ACC112 (cell line): ENCODE measurements around the gene TRAF3IP3.

Source experiments
- H2AFZ ChIP-seq: fragments of 200-600 bp; sonication (generic); one replicate; pipeline ENCODE4 v1.6.0; 2017; ENCODE audit warnings: antibody characterized with exemption, low read length; ENCODE audit not compliant: unreplicated experiment
- H3K27ac ChIP-seq: fragments of 200-600 bp; sonication (generic); 2 replicates; pipeline ENCODE4 v1.5.1; 2014; ENCODE audit warnings: low read depth, mild to moderate bottlenecking, antibody characterized with exemption, low read length, moderate library complexity
- H3K27me3 ChIP-seq: fragments of 200-600 bp; sonication (generic); 2 replicates; pipeline ENCODE4 v1.6.1; 2014; ENCODE audit warnings: mild to moderate bottlenecking, antibody characterized with exemption, low read length, moderate library complexity, mixed read lengths; ENCODE audit not compliant: insufficient read depth
- H3K36me3 ChIP-seq: fragments of 200-600 bp; sonication (generic); 2 replicates; pipeline ENCODE4 v1.6.1; 2016; ENCODE audit warnings: mild to moderate bottlenecking, antibody characterized with exemption, low read length, moderate library complexity, mixed read lengths; ENCODE audit not compliant: insufficient read depth
- H3K4me1 ChIP-seq: fragments of 200-600 bp; sonication (generic); one replicate; pipeline ENCODE4 v1.6.1; 2016; ENCODE audit warnings: low read length, mixed read lengths; ENCODE audit not compliant: insufficient read depth, unreplicated experiment, control insufficient read depth
- H3K4me3 ChIP-seq: fragments of 200-600 bp; sonication (generic); 2 replicates; pipeline ENCODE4 v1.5.1; 2014; ENCODE audit warnings: mild to moderate bottlenecking, low read depth, low read length
- H3K79me2 ChIP-seq: fragments of 200-600 bp; sonication (generic); one replicate; pipeline ENCODE4 v1.6.0; 2016; ENCODE audit warnings: low read length; ENCODE audit not compliant: control insufficient read depth, unreplicated experiment, insufficient read depth

TRAF3IP3 gene

GRCh38 chr1:209749670-209750323 is 6.1 kb upstream of the TRAF3IP3 start:
- no peak overlapping the region for H2AFZ ChIP-seq
- no peaks in the 10 kb centered on the region for H3K36me3 ChIP-seq
- no peak overlapping the region for H3K4me3 ChIP-seq
- no peaks in the 10 kb centered on the region for H3K79me2 ChIP-seq
- peaks cover 9% of the 10 kb centered on the region for H3K4me1 ChIP-seq
- H3K27me3 ChIP-seq, result no peaks in the 10 kb centered on the region
- no peak overlapping the region for H3K27ac ChIP-seq

GRCh38 chr1:209751627-209752231 is 4.1 kb upstream of the TRAF3IP3 start:
- Histone ChIP-seq H3K4me1 (peaks cover 7% of the 10 kb centered on the region), H3K4me3 (no peak overlapping the region), H3K27me3 (no peaks in the 10 kb centered on the region), H3K36me3 (no peaks in the 10 kb centered on the region), H3K79me2 (no peaks in the 10 kb centered on the region), H2AFZ (no peak overlapping the region), H3K27ac (no peak overlapping the region)

GRCh38 chr1:209752890-209753289 is 3.0 kb upstream of the TRAF3IP3 start:
- Histone ChIP-seq H3K27ac (no peak overlapping the region), H3K27me3 (peaks cover 7% of the 10 kb centered on the region; the same call in 1 of the 2 replicates), H3K79me2 (no peaks in the 10 kb centered on the region), H3K4me3 (no peak overlapping the region), H3K36me3 (no peaks in the 10 kb centered on the region), H3K4me1 (peaks cover 4% of the 10 kb centered on the region), H2AFZ (no peak overlapping the region)

GRCh38 chr1:209755256-209755655 is 597 bp upstream of the TRAF3IP3 start:
- no peaks in the 10 kb centered on the region for H3K36me3 ChIP-seq
- H3K27me3 ChIP-seq, result peaks cover 7% of the 10 kb centered on the region; the same call in 1 of the 2 replicates
- no peak overlapping the region for H3K27ac ChIP-seq
- no peaks in the 10 kb centered on the region for H3K4me1 ChIP-seq
- H3K4me3 ChIP-seq, result no peak overlapping the region
- H3K79me2 ChIP-seq, result no peaks in the 10 kb centered on the region
- no peak overlapping the region for H2AFZ ChIP-seq

- H3K4me1 ChIP-seq, result peaks cover 4% of the 10 kb centered on the region
- H3K79me2 ChIP-seq, result no peaks in the 10 kb centered on the region
- peaks cover 7% of the 10 kb centered on the region; the same call in 1 of the 2 replicates for H3K27me3 ChIP-seq
- no peak overlapping the region for H3K4me3 ChIP-seq
- H3K27ac ChIP-seq, result no peak overlapping the region
- H2AFZ ChIP-seq, result no peak overlapping the region
- H3K36me3 ChIP-seq, result no peaks in the 10 kb centered on the region
Observed at GRCh38 chr1:209756615-209757445, 977 bp downstream of the TRAF3IP3 start.

- H3K27me3 ChIP-seq, result peaks cover 7% of the 10 kb centered on the region; the same call in 1 of the 2 replicates
- H3K27ac ChIP-seq, result no peak overlapping the region
- peaks cover 4% of the 10 kb centered on the region for H3K4me1 ChIP-seq
- no peak overlapping the region for H3K4me3 ChIP-seq
- H3K36me3 ChIP-seq, result no peaks in the 10 kb centered on the region
- no peaks in the 10 kb centered on the region for H3K79me2 ChIP-seq
- no peak overlapping the region for H2AFZ ChIP-seq
Observed at GRCh38 chr1:209758400-209758799, 2.5 kb downstream of the TRAF3IP3 start.

GRCh38 chr1:209759829-209760359 is 4.0 kb downstream of the TRAF3IP3 start:
- Histone ChIP-seq H3K36me3 (no peaks in the 10 kb centered on the region), H3K27me3 (peaks cover 7% of the 10 kb centered on the region; the same call in 1 of the 2 replicates), H2AFZ (no peak overlapping the region), H3K4me3 (no peak overlapping the region), H3K4me1 (peaks cover 4% of the 10 kb centered on the region), H3K27ac (no peak overlapping the region), H3K79me2 (no peaks in the 10 kb centered on the region)

- Histone ChIP-seq H3K27ac (no peak overlapping the region), H3K36me3 (no peaks in the 10 kb centered on the region), H3K4me3 (no peak overlapping the region), H3K4me1 (peaks cover 4% of the 10 kb centered on the region), H3K79me2 (no peaks in the 10 kb centered on the region), H3K27me3 (peaks cover 7% of the 10 kb centered on the region; the same call in 1 of the 2 replicates), H2AFZ (no peak overlapping the region)
Observed at GRCh38 chr1:209761011-209761635, 5.3 kb downstream of the TRAF3IP3 start.

GRCh38 chr1:209766051-209766450 is 10.2 kb downstream of the TRAF3IP3 start:
- H3K4me1 ChIP-seq, result peaks cover 22% of the 10 kb centered on the region
- no peak overlapping the region for H2AFZ ChIP-seq
- H3K27me3 ChIP-seq, result no peaks in the 10 kb centered on the region
- H3K27ac ChIP-seq, result no peak overlapping the region
- H3K4me3 ChIP-seq, result no peak overlapping the region
- no peaks in the 10 kb centered on the region for H3K36me3 ChIP-seq
- no peaks in the 10 kb centered on the region for H3K79me2 ChIP-seq

- no peak overlapping the region for H3K27ac ChIP-seq
- H3K27me3 ChIP-seq, result no peaks in the 10 kb centered on the region
- no peaks in the 10 kb centered on the region for H3K79me2 ChIP-seq
- no peak overlapping the region for H2AFZ ChIP-seq
- H3K36me3 ChIP-seq, result no peaks in the 10 kb centered on the region
- peaks cover 19% of the 10 kb centered on the region for H3K4me1 ChIP-seq
- no peak overlapping the region for H3K4me3 ChIP-seq
Observed at GRCh38 chr1:209767096-209767495, 11.2 kb downstream of the TRAF3IP3 start.
